GM23248 (cell line): ENCODE results near the gene SOX6. TPM values are rescaled to one million over a fixed set of nuclear protein-coding genes. Genes with fewer than 3 reads are reported as not detected.

Experiments used
- DNase-seq: peaks from one replicate; pipeline ENCODE4 v3.0.0-alpha.2; 2015
- H2AFZ ChIP-seq: fragments of 200-600 bp; sonication (generic); 2 replicates; pipeline ENCODE4 v1.6.1; 2016; ENCODE audit warnings: antibody characterized with exemption
- H3F3A ChIP-seq: fragments of 200-600 bp; sonication (generic); 2 replicates; pipeline ENCODE4 v1.6.1; 2016; ENCODE audit warnings: mild to moderate bottlenecking, antibody characterized with exemption, mixed run types; ENCODE audit not compliant: insufficient read depth
- H3K27ac ChIP-seq: fragments of 200-600 bp; sonication (generic); 2 replicates; pipeline ENCODE4 v1.5.1; 2016; ENCODE audit warnings: mild to moderate bottlenecking
- H3K27me3 ChIP-seq: fragments of 200-600 bp; sonication (generic); replicated peaks from 2 replicates; pipeline ENCODE4 v1.6.1; 2016; ENCODE audit warnings: mild to moderate bottlenecking; ENCODE audit not compliant: insufficient read depth
- H3K36me3 ChIP-seq: fragments of 200-600 bp; sonication (generic); 2 replicates; pipeline ENCODE4 v1.6.1; 2016; ENCODE audit warnings: low read depth, mild to moderate bottlenecking
- H3K4me1 ChIP-seq: fragments of 200-600 bp; sonication (generic); 2 replicates; pipeline ENCODE4 v1.6.1; 2016; ENCODE audit warnings: mild to moderate bottlenecking; ENCODE audit not compliant: insufficient read depth
- H3K4me2 ChIP-seq: fragments of 200-600 bp; sonication (generic); one replicate; pipeline ENCODE4 v1.6.1; 2016; ENCODE audit warnings: mild to moderate bottlenecking; ENCODE audit not compliant: unreplicated experiment
- H3K4me3 ChIP-seq: fragments of 200-600 bp; sonication (generic); 2 replicates; pipeline ENCODE4 v1.5.1; 2016; ENCODE audit warnings: mild to moderate bottlenecking
- H3K79me2 ChIP-seq: fragments of 200-600 bp; sonication (generic); 2 replicates; pipeline ENCODE4 v1.6.1; 2016; ENCODE audit warnings: mild to moderate bottlenecking; ENCODE audit not compliant: insufficient read depth
- H3K9ac ChIP-seq: fragments of 200-600 bp; sonication (generic); 2 replicates; pipeline ENCODE4 v1.6.1; 2016; ENCODE audit warnings: mild to moderate bottlenecking
- H3K9me2 ChIP-seq: fragments of 200-600 bp; sonication (generic); 2 replicates; pipeline ENCODE4 v1.6.1; 2016; ENCODE audit warnings: mixed run types, mild to moderate bottlenecking, moderate library complexity; ENCODE audit not compliant: insufficient read depth
- H3K9me3 ChIP-seq: fragments of 200-600 bp; sonication (generic); one replicate; pipeline ENCODE4 v1.6.1; 2017; ENCODE audit warnings: low read depth
- H4K20me1 ChIP-seq: fragments of 200-600 bp; sonication (generic); 2 replicates; pipeline ENCODE4 v1.6.0; 2016; ENCODE audit not compliant: insufficient read depth
- EZH2 ChIP-seq: fragments of 200-600 bp; sonication (generic); IDR thresholded peaks from 2 replicates; pipeline ENCODE4 v1.6.1; 2018; ENCODE audit warnings: antibody characterized with exemption, mild to moderate bottlenecking; ENCODE audit not compliant: insufficient read depth, poor library complexity, severe bottlenecking
- EZH2phosphoT487 ChIP-seq: fragments of 200-600 bp; sonication (generic); IDR thresholded peaks from 2 replicates; pipeline ENCODE4 v1.6.1; 2018; ENCODE audit warnings: antibody characterized with exemption, moderate library complexity, mild to moderate bottlenecking, low read depth; ENCODE audit not compliant: insufficient read depth
- WGBS, 2 experiments: methylation state at CpG; one replicate each; pipeline ENCODE4 v1.1.6; 2015 to 2017; ENCODE audit warnings: low lambda C conversion rate in 2 of 2, low coverage in 1 of 2; ENCODE audit errors: missing lambda C conversion rate in 2 of 2; 5-methylcytosine and 5-hydroxymethylcytosine counted together
- in situ Hi-C: fragments of 300-500 bp; cut with MboI; formaldehyde crosslinking; loops from 2 replicates; pipeline ENCODE4 v1.15.0; 2020
- polyA plus RNA-seq: library from polyadenylated mRNA; unstranded; fragments of >200 nt; fragmentation: Nextera tagmentation; extraction: Ambion mirVana; gene quantifications from 2 replicates; pipeline ENCODE4 v1.2.1, GENCODE V29; 2016
- total RNA-seq: library from RNA; depleted of rRNA; stranded (reverse); fragments of >200 nt; shearing (Covaris generic); gene quantifications from 2 replicates; pipeline ENCODE4 v1.2.3, GENCODE V29; 2014

SOX6 gene
- total and polyA plus RNA-seq, 2 experiments from 2014 or later = under 0.01 to 0.49 TPM

DNA sequence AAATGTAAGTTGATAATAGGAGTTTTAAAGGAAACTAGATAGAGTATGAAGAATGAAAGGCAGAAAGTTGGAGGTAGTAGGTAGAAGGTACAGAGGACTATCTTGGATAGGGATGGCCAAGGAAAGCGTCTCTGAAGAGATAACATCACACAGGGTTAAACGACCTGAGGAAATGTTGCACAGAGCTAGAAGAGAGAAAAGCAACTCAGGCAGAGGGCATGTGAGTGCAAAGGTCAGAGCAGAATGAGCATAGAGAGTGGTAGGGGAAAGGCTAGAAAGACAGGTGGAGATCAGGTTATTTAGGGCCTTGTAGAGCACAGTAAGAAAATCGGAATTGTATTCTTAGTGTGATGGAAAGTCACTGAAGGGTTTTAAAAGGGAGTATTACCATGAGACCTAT lies 232.0 kb downstream of the SOX6 start:
- TF ChIP-seq EZH2 (no peak), EZH2phosphoT487 (no peak)
- DNase-seq = no peak
- Histone ChIP-seq H3K9me3 (no peaks in the 10 kb centered on the region), H3K4me3 (no peak overlapping the region), H3K4me2 (no peak overlapping the region), H2AFZ (no peak overlapping the region), H3F3A (no peaks in the 10 kb centered on the region), H3K4me1 (no peaks in the 10 kb centered on the region), H4K20me1 (no peaks in the 10 kb centered on the region), H3K36me3 (no peaks in the 10 kb centered on the region), H3K27me3 (no peaks in the 10 kb centered on the region; the same call in 1 of the 2 replicates), H3K27ac (no peak overlapping the region), H3K9me2 (no peaks in the 10 kb centered on the region), H3K79me2 (no peaks in the 10 kb centered on the region), H3K9ac (no peak overlapping the region)
- 12 to 17% methylated on average over 3 of the region's 3 CpGs for WGBS, 2 experiments
- in situ Hi-C loops = no loop called here

DNA sequence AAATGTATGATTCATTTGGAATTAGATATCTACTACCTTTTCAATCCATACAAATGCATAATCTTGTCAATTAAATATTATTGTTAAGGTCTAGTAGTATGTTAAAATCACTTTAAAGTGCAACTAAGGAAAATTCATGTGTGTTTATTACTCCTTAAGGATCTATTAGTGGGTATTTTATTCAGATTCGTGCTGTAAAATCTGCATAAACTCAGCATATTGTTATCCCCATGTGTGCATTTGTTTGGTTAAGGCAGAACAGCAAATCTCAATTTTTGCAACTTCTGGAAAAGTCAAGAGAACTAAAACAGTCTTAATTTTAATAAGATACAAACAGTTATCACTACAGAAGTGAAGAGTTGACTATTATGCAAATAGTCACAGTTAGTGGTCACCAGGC lies 234.5 kb downstream of the SOX6 start:
- Histone ChIP-seq H3F3A (no peaks in the 10 kb centered on the region), H3K4me3 (no peak overlapping the region), H3K4me2 (no peak overlapping the region), H4K20me1 (no peaks in the 10 kb centered on the region), H3K9ac (no peak overlapping the region), H3K9me2 (no peaks in the 10 kb centered on the region), H3K36me3 (no peaks in the 10 kb centered on the region), H3K9me3 (no peaks in the 10 kb centered on the region), H3K4me1 (no peaks in the 10 kb centered on the region), H2AFZ (no peak overlapping the region), H3K27me3 (no peaks in the 10 kb centered on the region; the same call in 1 of the 2 replicates), H3K27ac (no peak overlapping the region), H3K79me2 (no peaks in the 10 kb centered on the region)
- no peak for DNase-seq
- no peak for TF ChIP-seq EZH2
- no peak for TF ChIP-seq EZH2phosphoT487
- WGBS, 2 experiments = 3 to 4% methylated on average over 1 of the region's 1 CpG
- in situ Hi-C loops = no loop called here

DNA sequence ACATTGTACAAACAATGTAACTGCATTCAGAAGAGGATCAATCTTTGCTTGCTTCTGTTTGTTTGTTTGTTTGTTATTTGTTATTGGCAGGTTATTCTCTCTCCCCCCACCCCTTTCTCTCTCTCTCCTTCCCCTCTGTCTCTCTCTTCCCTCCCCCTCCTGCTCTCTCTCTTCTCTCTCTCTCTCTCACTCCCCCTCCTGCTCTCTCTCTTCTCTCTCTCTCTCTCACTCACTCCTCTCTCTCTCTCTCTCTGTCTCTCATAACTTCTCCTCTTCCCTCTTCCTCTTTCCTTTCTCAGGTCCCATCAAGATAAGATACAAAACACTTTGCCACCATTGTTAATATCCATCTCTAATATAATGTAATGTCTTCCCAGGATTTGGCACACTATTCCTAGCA lies 236.3 kb downstream of the SOX6 start:
- H3K4me2 ChIP-seq = no peak overlapping the region
- H3F3A ChIP-seq = no peaks in the 10 kb centered on the region
- no peaks in the 10 kb centered on the region for H3K79me2 ChIP-seq
- no peaks in the 10 kb centered on the region for H3K9me2 ChIP-seq
- no peak overlapping the region for H3K4me3 ChIP-seq
- no peak overlapping the region for H3K27ac ChIP-seq
- no peaks in the 10 kb centered on the region for H3K4me1 ChIP-seq
- no peaks in the 10 kb centered on the region for H3K9me3 ChIP-seq
- no peak for DNase-seq
- H3K9ac ChIP-seq = no peak overlapping the region
- H2AFZ ChIP-seq = no peak overlapping the region
- TF ChIP-seq EZH2phosphoT487 (no peak), EZH2 (no peak)
- no peaks in the 10 kb centered on the region for H3K36me3 ChIP-seq
- H4K20me1 ChIP-seq = no peaks in the 10 kb centered on the region
- no peaks in the 10 kb centered on the region; the same call in 1 of the 2 replicates for H3K27me3 ChIP-seq
- in situ Hi-C loops = no loop called here

DNA sequence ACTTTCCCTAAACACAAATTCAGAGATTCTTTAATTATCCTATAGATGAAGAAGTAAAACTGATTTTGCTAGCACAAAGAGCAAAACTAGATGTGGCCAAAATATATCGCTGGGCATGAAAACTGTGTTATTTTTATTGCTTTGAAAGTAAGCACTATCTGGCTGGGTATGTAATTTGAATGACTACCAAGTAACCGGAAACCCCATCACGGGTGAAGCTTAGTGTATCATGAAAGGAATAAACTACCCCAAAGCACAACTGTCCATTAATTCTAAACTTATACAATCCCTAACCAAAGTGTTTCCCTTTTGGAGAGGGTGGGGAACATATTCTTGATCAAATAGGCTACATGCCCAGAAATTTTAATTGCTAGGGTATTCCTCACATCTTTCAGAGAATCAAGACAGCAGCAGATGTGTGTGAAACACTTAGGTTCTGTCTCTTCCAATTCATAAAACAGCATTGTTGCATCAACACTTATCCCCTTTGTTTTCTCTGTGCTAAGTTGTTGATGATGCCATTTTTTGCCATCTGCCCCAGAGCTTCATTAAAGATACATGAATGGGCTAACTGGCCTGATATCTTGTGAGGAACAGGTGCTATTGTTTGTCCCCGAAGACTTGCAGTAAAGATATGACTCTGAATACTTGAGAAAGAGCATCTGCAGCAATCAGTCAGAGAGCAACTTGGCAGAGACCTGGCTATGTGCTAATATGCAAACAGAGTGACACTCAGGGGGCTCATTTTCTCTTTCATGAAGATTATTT lies 238.2 kb downstream of the SOX6 start:
- TF ChIP-seq EZH2 (no peak), EZH2phosphoT487 (no peak)
- Histone ChIP-seq H3K27me3 (no peaks in the 10 kb centered on the region; the same call in none of the 2 replicates), H3K79me2 (no peaks in the 10 kb centered on the region), H2AFZ (no peak overlapping the region), H3K9me2 (no peaks in the 10 kb centered on the region), H4K20me1 (no peaks in the 10 kb centered on the region), H3K36me3 (no peaks in the 10 kb centered on the region), H3K4me2 (no peak overlapping the region), H3F3A (no peaks in the 10 kb centered on the region), H3K4me1 (no peaks in the 10 kb centered on the region), H3K9ac (no peak overlapping the region), H3K4me3 (no peak overlapping the region), H3K27ac (no peak overlapping the region), H3K9me3 (no peaks in the 10 kb centered on the region)
- in situ Hi-C loops = no loop called here
- DNase-seq = no peak
- 14 to 23% methylated on average over 4 of the region's 4 CpGs for WGBS, 2 experiments
